ENCODE measurements around the gene HSPA1B.
"Not testable (repeated sequence)": the region's sequence is repeated elsewhere in the genome, so short reads cannot be mapped to it uniquely, and the experiment has no call there.

The HSPA1B gene

DNA sequence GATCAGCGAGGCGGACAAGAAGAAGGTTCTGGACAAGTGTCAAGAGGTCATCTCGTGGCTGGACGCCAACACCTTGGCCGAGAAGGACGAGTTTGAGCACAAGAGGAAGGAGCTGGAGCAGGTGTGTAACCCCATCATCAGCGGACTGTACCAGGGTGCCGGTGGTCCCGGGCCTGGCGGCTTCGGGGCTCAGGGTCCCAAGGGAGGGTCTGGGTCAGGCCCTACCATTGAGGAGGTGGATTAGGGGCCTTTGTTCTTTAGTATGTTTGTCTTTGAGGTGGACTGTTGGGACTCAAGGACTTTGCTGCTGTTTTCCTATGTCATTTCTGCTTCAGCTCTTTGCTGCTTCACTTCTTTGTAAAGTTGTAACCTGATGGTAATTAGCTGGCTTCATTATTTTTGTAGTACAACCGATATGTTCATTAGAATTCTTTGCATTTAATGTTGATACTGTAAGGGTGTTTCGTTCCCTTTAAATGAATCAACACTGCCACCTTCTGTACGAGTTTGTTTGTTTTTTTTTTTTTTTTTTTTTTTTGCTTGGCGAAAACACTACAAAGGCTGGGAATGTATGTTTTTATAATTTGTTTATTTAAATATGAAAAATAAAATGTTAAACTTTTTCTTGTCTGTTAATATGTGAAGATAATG is 2.2 kb downstream of the HSPA1B start:
- DNase-seq, result peak; percentile 74 to 83
- TF ChIP-seq POLR2A (IDR thresholded peaks at IDR 0.05; ENCODE audit: low read length) (no peak), GATA1 (IDR thresholded peaks at IDR 0.05; ENCODE audit: low read depth, low read length) (no peak)

- no peak for DNase-seq
- no peak for TF ChIP-seq GATA1 (IDR thresholded peaks at IDR 0.05; ENCODE audit: low read depth, low read length)
- TF ChIP-seq POLR2A (IDR thresholded peaks at IDR 0.05; ENCODE audit: low read length), result no peak
Measured at GRCh38 chr6:31830886-31831335, 3.4 kb downstream of the HSPA1B start.

DNA sequence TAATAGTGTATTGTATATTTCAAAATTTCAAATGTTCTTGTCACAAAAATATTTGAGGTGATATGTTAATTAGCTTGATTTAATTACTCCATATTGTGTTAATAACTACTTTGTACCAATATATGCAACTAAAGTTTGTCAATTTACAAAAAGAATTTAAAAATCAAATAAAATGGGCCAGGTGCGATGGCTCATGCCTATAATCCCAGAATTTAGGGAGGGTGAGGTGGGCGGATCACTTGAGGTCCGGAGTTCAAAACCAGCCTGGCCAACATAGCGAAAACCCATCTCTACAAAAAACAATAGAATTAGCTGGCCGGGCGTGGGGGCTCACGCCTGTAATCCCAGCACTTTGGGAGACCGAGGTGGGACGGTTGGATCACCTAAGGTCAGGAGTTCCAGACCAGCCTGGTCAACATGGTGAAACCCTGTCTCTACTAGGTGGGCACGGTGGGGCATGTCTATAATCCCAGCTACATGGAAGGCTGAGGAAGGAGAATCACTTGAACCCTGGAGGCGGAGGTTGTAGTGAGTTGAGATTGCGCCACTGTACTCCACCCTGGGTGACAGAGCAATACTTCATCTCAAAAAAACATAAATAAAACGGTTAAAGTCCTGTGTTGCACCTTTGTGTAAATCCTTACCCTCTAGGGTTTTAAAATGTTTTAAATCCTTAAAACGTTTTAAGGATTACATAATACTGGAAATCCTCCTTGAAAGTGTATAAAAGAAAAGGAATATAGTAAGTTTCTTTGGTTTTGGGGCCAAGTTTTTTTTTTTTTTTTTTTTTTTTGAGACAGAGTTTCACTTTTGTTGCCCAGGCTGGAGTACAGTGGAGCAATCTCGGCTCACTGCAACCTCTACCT is 4.0 kb downstream of the HSPA1B start:
- peak; percentile 49 to 70 for DNase-seq
- TF ChIP-seq GATA1 (IDR thresholded peaks at IDR 0.05; ENCODE audit: low read depth, low read length) (no peak), POLR2A (IDR thresholded peaks at IDR 0.05; ENCODE audit: low read length) (no peak)

GRCh38 chr6:31834367-31835250 is 7.1 kb downstream of the HSPA1B start:
- peak; percentile 91 to 94 for DNase-seq
- TF ChIP-seq POLR2A (IDR thresholded peaks at IDR 0.05; ENCODE audit: low read length) (peak; percentile 99), GATA1 (IDR thresholded peaks at IDR 0.05; ENCODE audit: low read depth, low read length) (no peak)

GRCh38 chr6:31836047-31836473 is 8.5 kb downstream of the HSPA1B start:
- TF ChIP-seq POLR2A (IDR thresholded peaks at IDR 0.05; ENCODE audit: low read length) (no peak), GATA1 (IDR thresholded peaks at IDR 0.05; ENCODE audit: low read depth, low read length) (no peak)
- peak in 1 of 2 experiments; percentile 58 for DNase-seq

DNA sequence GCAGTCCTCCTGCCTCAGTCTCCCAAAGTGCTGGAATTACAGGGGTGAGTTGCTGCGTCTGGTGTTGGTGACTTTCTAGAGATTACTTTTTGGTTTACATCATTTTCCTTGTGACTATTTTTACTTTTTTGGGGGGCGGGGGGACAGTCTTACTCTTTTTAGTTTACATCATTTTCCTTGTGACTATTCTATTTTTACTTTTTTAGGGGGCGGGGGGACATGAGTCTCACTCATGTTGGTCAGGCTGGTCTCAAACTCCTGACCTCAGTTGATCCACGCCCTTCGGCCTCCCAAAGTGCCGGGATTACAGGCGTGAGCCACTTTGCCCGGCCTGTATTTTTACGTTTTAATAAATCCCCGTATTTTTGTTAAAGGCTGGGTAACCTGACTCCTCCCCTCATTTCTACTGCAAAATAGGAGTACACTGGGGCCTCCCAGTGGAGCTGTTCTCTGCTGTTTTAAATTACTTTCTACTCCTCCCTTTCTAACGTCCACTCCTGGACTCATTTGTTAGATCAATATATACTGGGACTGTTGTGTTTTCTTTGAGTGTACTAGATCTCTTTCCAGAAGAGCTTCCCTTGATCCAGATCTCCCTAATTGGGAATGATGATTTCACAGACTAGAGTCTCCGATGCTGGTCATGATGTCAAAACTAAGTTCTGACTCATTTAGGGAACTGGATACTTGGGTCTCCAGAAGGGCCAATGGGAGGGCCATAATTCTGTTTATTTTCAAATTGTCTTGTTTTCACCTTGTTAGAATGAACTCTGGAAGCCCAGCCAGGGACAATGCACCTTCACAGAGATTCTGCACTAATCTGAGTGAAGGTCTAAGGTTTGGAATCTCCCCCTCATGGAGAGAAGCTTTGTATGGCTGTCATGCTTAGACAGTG is 9.2 kb downstream of the HSPA1B start:
- peak; percentile 49 to 59 for DNase-seq
- TF ChIP-seq POLR2A (IDR thresholded peaks at IDR 0.05; ENCODE audit: low read length), result peak; percentile 13
- no peak for TF ChIP-seq GATA1 (IDR thresholded peaks at IDR 0.05; ENCODE audit: low read depth, low read length)

DNA sequence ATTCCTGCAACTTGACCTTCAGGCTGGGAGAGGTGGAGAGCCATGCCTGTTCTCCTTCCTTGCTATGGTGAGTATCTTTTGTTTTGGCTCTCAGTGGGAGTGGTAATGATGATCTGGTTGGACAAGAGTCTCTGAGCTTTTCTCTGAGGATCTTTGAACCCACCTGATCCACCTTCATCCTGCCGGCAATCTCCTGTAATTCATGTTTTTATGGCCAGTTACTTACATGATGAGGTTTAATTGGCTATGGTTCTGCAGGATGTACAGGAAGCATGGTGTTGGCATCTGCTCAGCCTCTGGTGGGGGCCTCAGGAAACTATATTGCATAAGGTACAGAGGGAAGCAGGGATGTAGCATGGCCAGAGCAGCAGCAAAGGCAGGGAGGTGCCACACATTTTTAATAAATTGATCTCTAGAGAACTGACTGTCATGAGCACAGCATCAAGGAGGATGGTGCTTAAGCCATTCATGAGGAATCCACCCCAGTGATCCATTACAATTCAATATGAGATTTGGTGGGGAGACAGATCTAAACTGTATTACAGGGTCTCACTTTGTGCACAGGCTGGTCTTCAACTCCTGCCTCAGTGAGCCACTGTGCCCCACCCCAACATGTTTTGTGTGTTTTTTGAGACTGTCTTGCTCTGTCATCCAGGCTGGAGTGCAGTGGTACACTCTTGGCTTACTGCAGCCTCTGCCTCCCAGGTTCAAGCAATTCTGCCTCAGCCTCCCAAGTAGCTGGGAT is 10.0 kb downstream of the HSPA1B start:
- no peak for DNase-seq
- TF ChIP-seq POLR2A (IDR thresholded peaks at IDR 0.05; ENCODE audit: low read length) (no peak), GATA1 (IDR thresholded peaks at IDR 0.05; ENCODE audit: low read depth, low read length) (no peak)

- not testable (repeated sequence) for DNase-seq
Measured at GRCh38 chr6:31838114-31838553, 10.6 kb downstream of the HSPA1B start.

DNA sequence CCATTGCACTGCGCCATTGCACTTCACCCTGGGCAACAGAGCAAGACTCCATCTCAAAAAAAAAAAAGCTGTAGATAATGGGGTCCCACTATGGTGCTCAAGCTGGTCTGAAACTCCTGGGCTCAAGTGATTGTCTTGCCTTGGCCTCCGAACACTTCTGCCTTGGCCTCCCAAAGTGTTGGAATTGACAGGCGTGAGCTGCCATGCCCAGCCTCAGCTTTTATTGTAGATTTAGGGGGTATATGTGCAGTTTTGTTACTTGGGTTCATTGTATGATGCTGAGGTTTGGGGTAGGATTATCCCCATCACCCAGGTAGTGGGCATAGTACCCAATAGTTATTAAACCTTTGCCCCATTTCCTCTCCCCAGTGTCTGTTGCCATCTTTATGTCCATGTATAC is 11.4 kb downstream of the HSPA1B start:
- DNase-seq, result no peak
- TF ChIP-seq GATA1 (IDR thresholded peaks at IDR 0.05; ENCODE audit: low read depth, low read length) (no peak), POLR2A (IDR thresholded peaks at IDR 0.05; ENCODE audit: low read length) (no peak)

GRCh38 chr6:31839779-31840126 is 12.2 kb downstream of the HSPA1B start:
- TF ChIP-seq POLR2A (IDR thresholded peaks at IDR 0.05; ENCODE audit: low read length), result peak; percentile 6
- not testable (repeated sequence) for DNase-seq

DNA sequence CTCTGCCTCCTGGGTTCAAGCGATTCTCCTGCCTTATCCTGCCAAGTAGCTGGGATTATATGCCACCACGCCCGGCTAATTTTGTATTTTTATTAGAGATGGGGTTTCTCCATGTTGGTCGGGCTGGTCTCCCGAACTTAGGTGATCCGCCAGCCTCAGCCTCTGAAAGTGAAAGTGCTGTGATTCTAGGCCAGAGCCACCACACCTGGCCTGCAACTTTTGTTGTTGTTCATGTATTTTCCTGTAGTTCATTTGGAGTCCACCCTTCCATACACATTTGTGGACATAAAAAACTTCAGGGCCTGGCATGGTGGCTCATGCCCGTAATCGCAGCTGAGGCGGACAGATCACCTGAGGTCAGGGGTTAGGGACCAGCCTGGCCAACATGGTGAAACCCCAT is 14.5 kb downstream of the HSPA1B start:
- DNase-seq, result no peak
- TF ChIP-seq GATA1 (IDR thresholded peaks at IDR 0.05; ENCODE audit: low read depth, low read length) (no peak), POLR2A (IDR thresholded peaks at IDR 0.05; ENCODE audit: low read length) (no peak)

GRCh38 chr6:31844507-31844906 is 17.0 kb downstream of the HSPA1B start:
- no peak for TF ChIP-seq POLR2A (IDR thresholded peaks at IDR 0.05; ENCODE audit: low read length)
- no peak for TF ChIP-seq GATA1 (IDR thresholded peaks at IDR 0.05; ENCODE audit: low read depth, low read length)
- DNase-seq, result no peak
